Measurements from ENCODE around the gene MAGI1. TPM values are rescaled to one million over a fixed set of nuclear protein-coding genes. Genes with fewer than 3 reads are reported as not detected.

The MAGI1 gene
- total RNA-seq, 1 experiment from 2014 or later = 38.6 TPM

GRCh38 chr3:65960087-65960486 is 78.6 kb downstream of the MAGI1 start:
- no peak for ATAC-seq
- H3K4me1 ChIP-seq (ENCODE audit: control insufficient read depth in 1 of 2, insufficient read depth in 2 of 2, low read length in 2 of 2) = peaks cover 89 to 92% of the 10 kb centered on the region in 2 experiments
- no peak for TF ChIP-seq ZBTB33 (IDR thresholded peaks at IDR 0.05; ENCODE audit: extremely low read depth, insufficient replicate concordance, low read length)
- TF ChIP-seq ATF3 (IDR thresholded peaks at IDR 0.05) = no peak
- no peak for TF ChIP-seq REST (IDR thresholded peaks at IDR 0.05; ENCODE audit: low read depth)
- TF ChIP-seq SP1 (IDR thresholded peaks at IDR 0.05; ENCODE audit: low read depth) = no peak
- no peak for TF ChIP-seq ELF1 (IDR thresholded peaks at IDR 0.05; ENCODE audit: borderline replicate concordance, low read depth)
- TF ChIP-seq JUND (IDR thresholded peaks at IDR 0.05) = no peak
- TF ChIP-seq CBX3 (IDR thresholded peaks at IDR 0.05; ENCODE audit: low read depth) = no peak
- no peak for TF ChIP-seq TCF7L2 (IDR thresholded peaks at IDR 0.05; ENCODE audit: borderline replicate concordance, extremely low read depth, insufficient read depth, insufficient read length)
- TF ChIP-seq ZFX (IDR thresholded peaks at IDR 0.05) = no peak
- no peak for TF ChIP-seq EZH2phosphoT487 (IDR thresholded peaks at IDR 0.05; ENCODE audit: borderline replicate concordance)
- TF ChIP-seq EGR1 (IDR thresholded peaks at IDR 0.05; ENCODE audit: low read depth) = no peak
- no peak for TF ChIP-seq SRF (IDR thresholded peaks at IDR 0.05; ENCODE audit: low read depth)
- no peak for TF ChIP-seq POLR2A (IDR thresholded peaks at IDR 0.05; ENCODE audit: borderline replicate concordance, extremely low read depth, insufficient read depth, insufficient read length)
- TF ChIP-seq MAX (IDR thresholded peaks at IDR 0.05) = no peak
- TF ChIP-seq CTCF (IDR thresholded peaks at IDR 0.05 in 2 of 3, conservative IDR thresholded peaks at IDR 0.05 in 1 of 3; ENCODE audit: borderline replicate concordance in 1 of 3, insufficient read depth in 1 of 3, low read depth in 2 of 3, low read length in 2 of 3) = no peak
- no peak for TF ChIP-seq SIN3A (IDR thresholded peaks at IDR 0.05; ENCODE audit: low read depth)
- TF ChIP-seq EZH2 (IDR thresholded peaks at IDR 0.05) = no peak
- ChIA-PET RAD21 (ENCODE audit: low non-redundant PET in 1 of 2, low total read pairs in 2 of 2, uncharacterized antibody in 2 of 2, unreplicated experiment in 2 of 2) (no interaction called here), CTCF (no interaction called here), POLR2A (no interaction called here)
- no peaks in the 10 kb centered on the region for H3K9me2 ChIP-seq (ENCODE audit: insufficient read depth)
- DNase-seq (ENCODE audit: low read depth, low spot score) = no peak
- intact Hi-C loops (cut with micrococcal nuclease) = no loop called here
- no TSS peak for BruUV-seq (replicated peaks)
- no peaks in the 10 kb centered on the region for H4K20me1 ChIP-seq (ENCODE audit: insufficient read depth)
- H3K36me3 ChIP-seq (ENCODE audit: control insufficient read depth in 1 of 2, insufficient read depth in 2 of 2, low read length in 2 of 2) = no peaks in the 10 kb centered on the region
- H3K27me3 ChIP-seq (ENCODE audit: insufficient read depth, low read length) = no peaks in the 10 kb centered on the region
- H3K79me2 ChIP-seq (ENCODE audit: insufficient read depth, low read length) = peaks cover 15% of the 10 kb centered on the region
- H3K4me2 ChIP-seq (ENCODE audit: low read length) = no peak overlapping the region
- no peak overlapping the region for H3K9ac ChIP-seq (ENCODE audit: low read length)
- no peaks in the 10 kb centered on the region for H3K9me3 ChIP-seq (ENCODE audit: control insufficient read depth in 1 of 2, insufficient read depth in 1 of 2, low read depth in 1 of 2, low read length in 2 of 2)
- no peak overlapping the region for H3K4me3 ChIP-seq (replicated peaks in 1 of 2; ENCODE audit: low read depth in 1 of 2, low read length in 2 of 2)
- no peak overlapping the region for H2AFZ ChIP-seq (ENCODE audit: low read depth, low read length, poor library complexity, severe bottlenecking)
- H3K27ac ChIP-seq (ENCODE audit: low read depth, low read length) = no peak overlapping the region
